OCI-M1 (cell line): Measurements from ENCODE around the gene ZNF423.

Source experiments
- DNase-seq: peaks from one replicate; lab custom pipeline; 2025; lab: John Stamatoyannopoulos, UW

ZNF423 gene

DNA sequence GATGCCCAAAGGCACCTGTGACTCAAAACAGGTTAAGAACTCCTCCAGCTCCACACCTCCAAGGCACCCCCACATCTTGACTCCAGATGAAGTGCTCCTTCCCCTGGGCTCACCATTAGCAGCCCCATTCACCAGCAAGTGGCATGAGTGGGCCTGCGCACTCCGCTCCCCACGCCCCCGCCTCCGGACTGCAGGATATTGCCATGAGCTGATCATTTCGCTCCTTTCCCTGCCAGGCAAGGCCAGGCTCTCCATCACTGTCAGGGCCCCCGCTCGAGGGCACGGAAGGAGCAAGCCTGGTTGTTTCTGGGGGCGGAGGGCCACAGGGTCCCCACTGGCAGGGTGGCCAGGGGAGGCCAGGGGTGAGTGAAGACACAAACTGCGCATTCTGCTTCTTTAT lies 69.9 kb downstream of the ZNF423 start:
- no peak for DNase-seq

DNA sequence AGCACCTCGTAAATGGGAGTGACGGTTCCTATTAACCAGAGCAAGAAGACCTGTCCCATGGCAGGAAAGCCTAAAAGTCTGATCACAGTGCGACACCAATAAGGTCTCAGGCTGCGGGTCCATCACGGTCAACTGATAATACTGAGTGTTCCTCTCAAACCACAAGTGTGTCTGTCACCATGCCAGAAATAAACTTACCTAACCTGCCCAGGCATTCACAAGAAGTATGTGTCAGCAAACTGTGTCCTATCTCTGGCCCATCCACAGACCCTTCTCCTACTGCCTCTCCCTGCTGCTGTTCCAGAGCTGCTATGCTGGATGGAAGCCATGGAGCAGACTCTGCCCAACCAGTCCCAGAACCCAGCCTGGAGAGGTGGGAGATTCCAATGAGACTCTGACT lies 73.5 kb downstream of the ZNF423 start:
- DNase-seq = no peak

DNA sequence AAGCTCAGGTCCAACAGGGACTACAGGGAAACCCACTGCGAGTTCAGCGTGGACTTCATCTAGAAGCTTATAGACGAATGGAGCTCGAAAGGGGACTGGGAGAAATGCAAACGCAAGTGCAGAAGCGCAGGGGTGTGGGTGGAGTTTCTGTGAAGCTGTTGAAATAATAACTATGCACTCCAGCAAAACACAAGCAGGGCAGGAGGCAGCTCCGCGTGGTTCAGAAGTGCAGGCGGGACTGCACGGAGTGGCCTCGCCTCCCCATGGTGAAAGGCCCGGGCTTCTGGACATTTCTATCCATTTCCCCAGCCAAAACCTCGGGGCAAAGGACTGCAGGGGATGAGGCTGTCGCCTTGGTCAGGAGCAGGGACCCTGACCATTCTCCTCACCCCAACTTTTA lies 74.5 kb downstream of the ZNF423 start:
- DNase-seq = no peak

DNA sequence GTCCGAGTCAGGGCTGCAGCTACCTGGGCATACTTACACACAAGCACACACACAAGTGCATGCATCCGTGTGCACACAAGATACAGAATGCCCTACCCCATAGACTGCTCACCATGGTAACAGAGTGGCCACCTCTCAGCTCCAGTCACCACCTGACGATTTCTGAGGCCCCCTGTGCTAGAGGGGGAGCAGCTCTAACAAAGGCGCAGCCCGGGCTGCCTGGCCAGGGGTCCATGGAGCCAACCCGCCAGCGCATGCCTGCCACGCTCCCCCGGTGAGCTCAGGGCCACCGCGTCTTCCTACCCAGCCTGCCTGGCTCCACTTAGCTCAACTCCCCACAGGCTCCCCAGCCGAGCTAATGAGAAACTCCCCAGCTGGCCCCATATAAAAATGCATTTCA lies 75.5 kb downstream of the ZNF423 start:
- DNase-seq = no peak

DNA sequence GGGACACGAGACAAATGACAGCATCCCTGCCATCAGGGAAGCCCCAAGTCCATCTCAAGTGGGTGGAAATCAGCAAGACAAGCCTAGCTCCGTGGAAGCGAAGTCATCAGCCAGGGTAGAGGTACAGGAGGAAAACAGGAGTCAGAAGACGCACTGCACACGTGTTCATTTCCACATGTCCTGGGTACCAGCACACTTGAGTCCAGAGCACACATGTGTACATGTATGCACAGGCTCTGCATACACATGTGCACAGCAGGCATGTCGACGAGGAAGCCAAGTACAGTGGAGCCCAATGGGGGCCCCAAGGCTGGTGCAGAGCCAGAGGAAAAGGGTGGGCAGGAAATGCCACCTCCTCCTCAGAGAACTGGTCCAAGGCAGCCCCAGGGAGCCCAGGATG lies 75.9 kb downstream of the ZNF423 start:
- no peak for DNase-seq

DNA sequence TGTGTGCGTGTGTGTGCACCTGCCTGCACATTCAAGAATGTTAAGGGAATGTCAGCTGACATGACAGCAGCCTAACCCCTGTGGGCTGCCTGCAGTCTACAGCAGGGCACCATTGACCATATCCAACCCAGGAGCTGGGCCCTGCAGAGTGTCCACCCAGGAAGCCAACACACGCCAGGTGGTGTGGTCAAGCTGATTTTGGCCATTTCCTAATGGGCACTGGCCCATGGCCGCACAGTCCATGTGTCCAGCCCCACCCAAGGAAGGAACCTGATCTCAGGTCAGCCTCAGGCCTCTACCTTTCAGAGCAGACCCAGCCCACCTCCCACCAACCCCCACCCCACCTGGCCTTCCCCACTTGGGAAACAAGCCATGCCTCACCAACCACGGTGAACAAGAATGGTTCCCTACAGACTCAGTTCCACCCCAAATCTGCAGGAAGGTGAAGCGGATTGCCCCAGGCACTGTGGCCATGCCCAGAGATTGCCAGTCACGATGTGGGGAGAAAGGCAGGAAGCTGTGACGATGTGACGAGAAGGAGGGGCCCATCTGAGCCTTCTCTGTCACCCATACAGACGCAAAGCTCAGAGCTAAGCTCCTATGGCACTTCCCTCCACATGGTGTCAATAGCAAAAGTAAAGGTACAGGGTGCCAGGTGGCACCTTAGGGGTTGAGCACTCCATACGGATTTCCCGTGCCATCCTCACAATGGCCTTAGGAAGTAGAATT lies 77.5 kb downstream of the ZNF423 start:
- DNase-seq = no peak

DNA sequence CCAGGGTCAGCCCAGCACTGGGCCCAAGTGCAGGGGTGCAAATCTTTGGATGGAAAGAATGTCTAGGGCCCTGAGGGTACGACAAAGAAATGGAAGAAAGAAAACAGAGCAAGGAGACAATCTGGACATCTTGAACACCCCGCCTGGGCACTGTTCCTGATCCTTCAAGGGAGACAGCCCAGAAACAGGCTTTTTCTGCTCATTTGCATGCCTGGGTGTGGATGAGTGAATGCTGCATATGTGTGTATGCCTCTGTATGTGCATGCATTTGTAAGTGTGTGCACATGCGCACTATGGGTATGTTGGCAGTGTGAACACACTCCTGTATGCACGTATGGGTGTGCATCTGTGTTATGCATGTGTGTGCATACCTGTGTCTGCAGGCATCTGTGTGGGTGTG lies 79.2 kb downstream of the ZNF423 start:
- DNase-seq = no peak

DNA sequence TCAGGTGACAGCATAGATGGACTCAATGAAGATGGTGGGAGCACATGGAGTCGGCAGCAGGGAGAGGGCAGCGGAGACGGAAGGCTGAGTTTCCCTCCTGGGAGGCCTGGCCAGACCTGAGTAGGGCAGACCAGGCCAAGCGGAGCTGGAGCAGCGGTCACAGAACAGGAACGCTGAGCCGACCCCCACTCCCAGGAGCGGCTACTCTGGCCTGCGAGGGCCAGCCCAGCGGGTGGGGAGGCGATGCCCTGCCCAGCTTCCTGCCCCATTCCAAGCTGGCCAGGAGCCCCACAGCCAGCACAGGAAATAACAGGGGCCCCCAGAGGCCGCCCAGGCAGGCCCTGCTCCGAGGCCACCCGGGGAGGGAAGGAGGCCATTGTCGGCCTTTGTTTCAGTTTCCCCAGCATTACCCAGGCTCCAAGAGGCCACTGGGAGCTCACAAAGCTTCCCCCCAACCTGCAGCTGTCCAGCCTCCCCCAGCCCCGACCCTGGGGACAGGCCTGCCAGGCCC lies 79.8 kb downstream of the ZNF423 start:
- DNase-seq = no peak

DNA sequence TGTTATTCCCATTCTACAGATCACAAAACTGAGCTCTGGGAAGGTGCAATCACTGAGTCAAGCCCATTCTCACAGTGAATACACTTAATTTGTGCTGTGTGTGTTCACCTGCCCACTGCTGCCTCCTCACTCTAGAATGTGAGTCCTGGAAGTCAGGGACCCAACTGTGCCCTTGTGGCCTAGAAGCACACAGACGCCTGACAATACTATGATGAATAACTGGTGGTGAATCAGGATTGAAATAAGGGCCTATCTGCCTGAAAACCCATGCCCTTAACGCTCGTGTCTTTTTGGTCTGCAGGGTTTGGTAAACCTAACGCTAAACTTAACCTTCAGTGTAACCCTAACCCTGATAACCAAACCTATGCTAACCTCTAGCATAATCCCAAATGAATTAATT lies 80.3 kb downstream of the ZNF423 start:
- no peak for DNase-seq

DNA sequence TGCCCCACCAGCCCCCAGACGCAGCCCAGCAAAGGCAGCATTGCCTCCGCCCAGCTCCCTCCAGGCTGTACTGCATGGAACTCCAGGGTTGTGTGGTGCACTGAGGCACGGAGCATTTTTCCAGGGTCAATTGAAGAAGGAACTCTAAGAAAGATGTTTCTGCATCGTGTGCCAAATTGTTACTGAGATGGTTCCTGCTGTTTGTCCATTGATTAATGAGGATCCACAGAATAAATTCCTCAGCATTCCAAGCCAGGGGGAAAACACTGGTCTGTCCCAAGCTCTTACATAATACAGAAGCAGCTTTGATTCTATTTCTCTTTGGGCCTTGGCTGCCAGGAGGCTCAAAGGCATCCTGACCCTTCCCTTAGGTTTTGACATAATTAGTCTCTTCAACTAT lies 80.9 kb downstream of the ZNF423 start:
- no peak for DNase-seq

DNA sequence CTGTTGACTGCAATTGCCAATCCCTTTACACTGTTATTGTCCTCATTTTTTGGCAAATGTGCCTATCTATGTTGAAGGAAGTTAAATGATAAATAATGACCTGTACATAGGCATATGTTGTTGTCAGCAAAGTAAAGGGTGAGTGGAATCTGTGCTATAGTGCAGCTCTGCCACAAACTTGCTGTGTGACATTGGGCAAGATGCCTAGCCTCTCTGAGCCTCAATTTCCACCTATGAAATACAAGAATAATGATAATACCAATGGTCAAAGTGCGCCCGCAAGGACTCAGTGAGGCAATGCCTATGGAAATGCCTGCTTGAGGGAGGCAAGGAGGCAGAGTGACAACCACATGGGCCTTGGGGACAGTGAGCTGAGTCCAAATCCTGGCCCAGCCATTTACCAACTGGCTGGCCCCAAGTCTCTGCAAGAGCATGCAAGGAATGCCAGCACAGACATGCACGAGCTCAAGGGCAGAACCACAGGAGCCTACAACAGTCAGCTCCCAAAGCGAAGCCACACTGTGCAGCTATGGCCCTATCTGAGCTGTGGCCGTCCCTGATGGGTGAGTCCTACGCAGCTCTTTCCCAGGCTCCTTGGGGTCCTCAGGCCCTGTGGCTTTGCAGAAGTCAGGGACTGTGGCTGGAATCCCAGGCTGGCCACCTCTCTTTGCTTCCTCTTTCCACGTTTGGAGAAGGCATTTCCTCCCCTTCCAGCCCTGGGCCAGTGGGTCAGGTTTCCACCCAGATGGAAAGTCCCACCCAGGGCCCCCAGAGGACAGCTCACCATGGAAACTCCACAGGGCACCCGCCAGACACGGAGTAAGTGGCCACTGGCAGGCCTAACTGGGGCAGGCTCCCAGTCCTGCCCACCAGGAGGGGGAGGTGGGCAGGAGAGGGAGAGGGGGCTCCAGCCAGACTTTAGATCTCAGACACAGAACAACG lies 82.1 kb downstream of the ZNF423 start:
- DNase-seq = no peak

DNA sequence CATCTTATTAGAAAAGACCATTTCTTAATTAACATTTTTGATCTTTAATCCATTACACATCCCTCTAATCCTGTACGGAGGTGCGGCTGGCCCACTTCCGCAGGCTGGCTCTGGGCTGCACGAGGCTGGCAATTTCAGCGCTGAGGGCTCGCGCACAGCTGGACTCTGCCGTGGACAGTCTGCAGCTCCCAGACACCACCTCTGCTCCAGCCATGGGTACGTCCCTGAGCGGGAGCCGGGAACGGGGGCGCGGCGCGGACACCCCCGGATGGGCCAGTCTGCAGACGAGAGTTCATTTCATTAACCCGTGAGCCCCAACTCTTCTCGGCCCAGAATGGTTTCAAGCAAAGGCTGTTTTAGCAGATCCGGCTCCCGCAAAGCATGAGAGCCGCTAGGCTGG lies 87.9 kb downstream of the ZNF423 start:
- no peak for DNase-seq

DNA sequence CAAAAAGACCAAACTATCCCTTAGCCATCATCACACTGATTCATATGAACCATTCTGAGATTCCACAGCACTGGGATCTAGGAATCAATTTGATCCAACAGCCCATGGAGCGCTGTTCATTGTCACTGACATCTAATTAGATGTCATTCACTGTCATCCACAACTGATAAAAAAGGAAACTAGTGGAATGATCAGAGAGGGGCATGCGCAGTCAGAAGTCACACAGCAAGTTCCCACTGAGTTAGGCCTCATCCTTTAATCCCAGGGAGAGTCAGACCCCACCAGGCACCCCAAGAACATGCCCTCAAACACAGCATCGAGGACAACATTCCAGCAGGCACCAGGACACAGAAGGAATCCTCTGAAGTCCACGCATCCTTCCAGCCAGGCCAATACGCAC lies 88.5 kb downstream of the ZNF423 start:
- DNase-seq = no peak

DNA sequence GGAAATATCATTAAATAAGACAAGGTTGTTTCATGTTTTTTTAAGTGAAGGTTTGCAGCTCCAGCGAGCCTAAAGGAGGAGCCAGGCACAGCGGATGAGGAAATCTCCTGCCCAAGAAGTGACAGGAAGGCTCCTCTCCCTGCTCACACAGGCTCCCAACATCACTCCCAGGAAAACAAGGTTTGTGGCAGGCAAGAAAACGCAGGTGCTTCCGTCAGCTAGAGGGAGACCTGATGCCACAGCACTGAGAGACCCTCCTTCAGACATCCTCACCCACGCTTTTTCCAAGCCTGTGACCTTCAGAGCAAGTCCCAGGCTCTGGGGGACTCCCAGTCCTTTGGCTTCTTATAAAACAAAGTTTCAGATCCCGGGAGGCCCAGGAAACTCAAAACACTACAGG lies 89.7 kb downstream of the ZNF423 start:
- DNase-seq = no peak

DNA sequence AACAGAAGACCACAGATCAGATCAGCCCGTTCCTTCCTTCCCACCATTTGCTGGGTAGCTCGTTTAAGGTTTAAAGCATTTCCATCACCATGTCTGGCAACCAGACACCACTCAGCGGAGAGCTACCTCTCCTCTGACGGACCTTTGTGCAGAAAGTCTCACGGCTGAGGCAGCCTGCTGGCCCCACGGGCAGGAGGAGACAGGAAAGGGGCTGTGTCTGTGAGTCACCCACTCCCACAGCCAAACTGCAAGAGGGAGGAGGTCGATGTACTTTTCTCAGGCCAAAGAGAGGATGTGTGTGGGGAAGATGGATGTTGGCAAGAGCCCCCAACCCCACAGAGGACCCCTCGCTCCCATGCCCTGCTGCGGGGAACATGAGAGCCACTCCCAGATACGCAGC lies 92.1 kb downstream of the ZNF423 start:
- DNase-seq = no peak

DNA sequence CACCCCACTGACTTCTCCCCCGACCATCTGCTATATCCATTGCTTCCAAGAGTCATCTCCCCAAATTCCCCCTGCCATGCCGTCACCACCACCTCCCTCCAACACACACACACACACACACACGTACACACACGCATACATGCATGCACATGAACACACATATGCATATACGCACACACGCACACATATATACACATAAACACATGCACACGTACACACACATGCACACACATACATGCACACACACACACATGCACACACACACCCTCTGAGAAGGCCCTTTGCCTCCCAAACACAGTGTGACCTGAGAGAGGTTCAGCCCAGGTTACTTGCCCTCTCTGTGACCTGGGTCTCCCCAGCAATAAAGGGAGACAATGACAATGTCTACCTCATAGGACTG lies 95.1 kb downstream of the ZNF423 start:
- no peak for DNase-seq

DNA sequence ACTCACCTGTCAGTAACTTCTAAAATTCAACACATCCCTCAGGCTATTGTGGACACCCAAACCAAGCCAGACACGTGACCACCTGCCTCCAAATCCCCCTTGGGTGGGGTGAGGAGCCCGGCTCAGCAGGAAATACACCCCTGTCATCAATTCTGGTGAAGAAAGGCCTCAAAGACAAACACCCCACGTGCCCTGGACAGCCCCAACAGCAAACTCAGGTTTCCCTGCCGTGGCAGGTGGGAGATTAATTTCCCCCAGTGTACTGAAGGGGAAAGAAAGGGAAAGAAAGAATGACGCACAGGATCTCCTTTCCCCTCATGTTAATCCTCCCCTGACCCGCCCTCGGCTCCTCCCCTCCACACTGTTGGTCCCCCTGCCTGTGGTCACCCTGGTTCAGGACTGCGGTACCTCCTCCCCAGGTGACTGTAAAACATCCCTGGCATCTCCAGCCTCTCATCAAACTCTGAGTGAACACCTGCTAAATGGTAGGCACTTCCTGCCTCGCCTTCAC lies 98.3 kb downstream of the ZNF423 start:
- DNase-seq = no peak

DNA sequence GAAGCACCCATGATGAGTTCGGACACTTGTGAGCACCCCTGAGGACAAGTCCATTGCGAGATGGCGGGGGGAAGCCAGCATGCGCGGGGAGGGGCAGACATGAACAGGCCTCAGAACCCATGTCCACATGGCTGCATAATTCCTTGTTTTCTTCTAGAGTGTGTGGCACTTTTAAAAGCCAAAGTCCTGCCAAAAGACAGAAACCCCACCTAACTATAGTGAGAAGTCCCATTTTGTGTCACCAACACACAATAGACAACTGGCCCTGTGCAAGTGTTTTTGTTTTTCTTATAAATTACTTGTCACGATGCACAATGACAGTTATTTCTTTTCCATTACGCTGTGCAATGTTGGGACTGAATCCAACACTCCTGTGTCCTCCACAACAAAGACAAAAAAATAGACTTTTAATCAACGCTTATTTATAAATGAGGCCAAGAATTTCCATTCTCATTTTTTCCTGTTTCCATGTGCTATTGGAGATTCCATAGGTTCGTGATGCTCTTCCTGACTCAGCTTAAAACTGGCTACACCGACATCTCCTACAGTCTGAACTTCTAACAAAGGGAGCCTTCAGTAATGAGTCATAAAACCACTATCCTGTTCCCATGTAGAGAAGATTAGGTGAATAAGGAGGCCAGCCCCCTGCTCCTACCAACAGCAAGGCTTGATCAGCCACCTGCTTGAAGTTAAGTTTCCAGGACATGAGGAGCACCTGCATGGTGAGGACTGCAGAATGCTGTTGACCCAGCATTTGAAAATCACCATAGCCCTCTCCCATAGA lies 98.9 kb downstream of the ZNF423 start:
- DNase-seq = no peak

DNA sequence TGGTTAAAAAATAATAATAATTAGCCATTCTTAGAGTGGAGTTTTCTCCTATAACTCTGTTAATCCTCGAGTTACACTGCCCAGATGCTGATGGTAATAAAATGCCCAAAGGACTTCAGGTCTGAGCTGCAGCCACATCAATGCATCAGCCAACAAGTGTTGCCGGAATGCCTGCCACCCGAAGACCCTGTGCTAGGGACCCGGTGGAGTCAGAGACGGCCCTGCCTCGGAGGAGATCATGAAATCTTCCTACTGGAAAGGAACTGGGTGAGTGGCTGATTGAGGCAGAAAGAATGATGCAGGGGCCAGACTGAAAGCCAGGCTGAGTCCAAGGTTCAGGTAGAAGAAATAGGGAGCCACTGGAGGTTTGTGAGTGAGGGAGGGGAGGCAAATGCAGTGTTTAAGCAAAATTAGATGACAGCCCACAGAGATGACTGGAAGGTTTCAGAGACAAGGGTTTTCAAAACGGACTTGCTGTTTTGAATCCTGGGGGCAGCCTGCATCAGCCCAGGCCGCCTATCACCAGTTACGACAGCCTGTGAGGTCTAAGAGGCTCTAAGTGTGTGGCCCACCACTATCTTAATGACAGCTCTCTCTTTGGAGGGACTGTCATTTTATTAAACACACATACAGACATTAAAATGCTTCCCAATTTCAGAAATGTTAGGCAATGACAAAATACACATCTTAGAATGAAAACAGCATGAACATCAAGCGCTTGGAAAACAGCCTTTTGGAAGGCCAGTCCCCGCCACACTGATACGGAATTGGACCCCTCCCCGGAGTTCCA lies 100.0 kb downstream of the ZNF423 start:
- DNase-seq = no peak

DNA sequence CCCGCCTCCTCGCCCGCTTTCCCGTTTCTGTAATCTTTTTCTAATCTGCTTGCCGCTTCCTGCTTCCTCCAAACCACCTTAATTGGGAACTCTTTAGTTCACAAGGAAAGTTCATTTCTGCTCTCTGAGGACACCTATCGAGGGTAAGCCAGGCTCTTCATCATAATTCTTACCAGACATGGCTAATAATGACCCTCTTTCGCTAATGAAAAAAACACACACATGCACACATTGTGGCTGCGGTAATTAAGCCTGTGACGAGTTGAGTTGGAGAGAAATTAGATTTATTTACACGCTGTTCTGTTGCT lies 100.6 kb downstream of the ZNF423 start:
- DNase-seq = peak; percentile 16

DNA sequence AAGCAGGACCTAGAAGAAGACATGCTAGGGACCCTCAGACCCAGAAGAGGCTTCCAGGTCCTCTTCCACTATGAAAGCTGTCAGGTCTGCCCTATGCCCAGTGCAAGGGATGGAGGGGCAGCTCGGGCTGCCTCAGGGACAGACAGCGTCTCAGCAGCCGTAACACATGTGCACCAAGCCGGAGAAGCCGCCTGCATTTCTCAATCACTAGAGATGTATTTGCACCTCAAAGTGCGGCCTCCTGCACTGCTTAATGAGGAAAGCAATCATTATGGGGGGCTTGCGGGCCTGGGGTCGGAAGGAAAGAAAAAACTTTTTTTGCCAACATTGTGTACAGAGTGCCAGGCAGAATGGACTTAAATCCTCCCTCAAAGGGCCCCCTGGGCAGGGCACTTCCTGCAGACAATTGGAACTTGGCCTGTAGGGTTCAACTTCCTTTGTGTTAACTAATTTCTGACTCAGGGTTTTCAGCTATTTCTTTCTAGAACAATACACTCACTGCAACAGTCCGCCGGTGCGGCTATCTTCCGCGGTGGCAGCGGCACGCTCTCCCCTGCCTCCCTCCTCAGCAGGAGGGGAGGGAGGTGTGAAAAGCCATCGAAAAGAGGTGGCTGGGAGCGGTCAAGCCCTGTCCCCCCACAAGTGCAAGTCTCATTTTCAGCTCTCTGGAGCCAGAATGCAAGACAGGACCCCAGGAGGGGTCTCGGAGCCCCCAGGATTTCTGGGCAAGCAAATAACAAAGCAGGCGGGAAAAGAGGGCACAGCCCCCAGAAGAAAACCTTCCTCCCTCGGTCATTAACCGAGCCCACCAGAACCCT lies 101.2 kb downstream of the ZNF423 start:
- DNase-seq = no peak
